Loucy (cell line): Measurements from ENCODE around the gene MAGEA12.

ENCODE experiments used
- EZH2phosphoT487 ChIP-seq: fragments of 200-600 bp; IDR thresholded peaks from 2 replicates; pipeline ENCODE4 v1.6.1; 2018; ENCODE audit warnings: antibody characterized with exemption, mild to moderate bottlenecking, moderate library complexity, borderline replicate concordance
- TF ChIP-seq, protein P1 (sequence below): fragments of 200-600 bp; sonication (generic); conservative IDR thresholded peaks from 2 replicates; pipeline ENCODE4 v1.5.1; 2014; ENCODE audit warnings: mild to moderate bottlenecking, antibody characterized with exemption, low read length

GRCh38 chrX:152738560-152738959, 5.0 kb downstream of the MAGEA12 start:
- TF ChIP-seq, protein P1, sequence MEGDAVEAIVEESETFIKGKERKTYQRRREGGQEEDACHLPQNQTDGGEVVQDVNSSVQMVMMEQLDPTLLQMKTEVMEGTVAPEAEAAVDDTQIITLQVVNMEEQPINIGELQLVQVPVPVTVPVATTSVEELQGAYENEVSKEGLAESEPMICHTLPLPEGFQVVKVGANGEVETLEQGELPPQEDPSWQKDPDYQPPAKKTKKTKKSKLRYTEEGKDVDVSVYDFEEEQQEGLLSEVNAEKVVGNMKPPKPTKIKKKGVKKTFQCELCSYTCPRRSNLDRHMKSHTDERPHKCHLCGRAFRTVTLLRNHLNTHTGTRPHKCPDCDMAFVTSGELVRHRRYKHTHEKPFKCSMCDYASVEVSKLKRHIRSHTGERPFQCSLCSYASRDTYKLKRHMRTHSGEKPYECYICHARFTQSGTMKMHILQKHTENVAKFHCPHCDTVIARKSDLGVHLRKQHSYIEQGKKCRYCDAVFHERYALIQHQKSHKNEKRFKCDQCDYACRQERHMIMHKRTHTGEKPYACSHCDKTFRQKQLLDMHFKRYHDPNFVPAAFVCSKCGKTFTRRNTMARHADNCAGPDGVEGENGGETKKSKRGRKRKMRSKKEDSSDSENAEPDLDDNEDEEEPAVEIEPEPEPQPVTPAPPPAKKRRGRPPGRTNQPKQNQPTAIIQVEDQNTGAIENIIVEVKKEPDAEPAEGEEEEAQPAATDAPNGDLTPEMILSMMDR: no peak
- TF ChIP-seq EZH2phosphoT487: no peak
